GM19099 (cell line): ENCODE results near the gene CNTNAP2.

Source experiments
- POLR2A ChIP-seq: IDR thresholded peaks from 3 replicates; pipeline ENCODE4 v1.6.1; 2011; ENCODE audit warnings: low read depth; ENCODE audit not compliant: insufficient read length; ENCODE audit errors: extremely low read depth

Gene CNTNAP2

GRCh38 chr7:146902728-146903127, 786.1 kb downstream of the CNTNAP2 start:
- TF ChIP-seq POLR2A: no peak

- no peak for TF ChIP-seq POLR2A
Observed at GRCh38 chr7:146922782-146923181, 806.2 kb downstream of the CNTNAP2 start.

- TF ChIP-seq POLR2A: no peak
Observed at GRCh38 chr7:146926841-146927240, 810.2 kb downstream of the CNTNAP2 start.

GRCh38 chr7:146937836-146938235, 821.2 kb downstream of the CNTNAP2 start:
- TF ChIP-seq POLR2A: no peak

- no peak for TF ChIP-seq POLR2A
Observed at GRCh38 chr7:146943483-146943882, 826.9 kb downstream of the CNTNAP2 start.

GRCh38 chr7:146948703-146949102, 832.1 kb downstream of the CNTNAP2 start:
- TF ChIP-seq POLR2A: no peak

- no peak for TF ChIP-seq POLR2A
Observed at GRCh38 chr7:146956321-146956720, 839.7 kb downstream of the CNTNAP2 start.

GRCh38 chr7:146956853-146957252, 840.3 kb downstream of the CNTNAP2 start:
- no peak for TF ChIP-seq POLR2A

GRCh38 chr7:146960773-146961391, 844.3 kb downstream of the CNTNAP2 start:
- no peak for TF ChIP-seq POLR2A

GRCh38 chr7:146961617-146962016, 845.0 kb downstream of the CNTNAP2 start:
- no peak for TF ChIP-seq POLR2A

- no peak for TF ChIP-seq POLR2A
Observed at GRCh38 chr7:146966274-146966673, 849.7 kb downstream of the CNTNAP2 start.

GRCh38 chr7:146982482-146982881, 865.9 kb downstream of the CNTNAP2 start:
- no peak for TF ChIP-seq POLR2A

- no peak for TF ChIP-seq POLR2A
Observed at GRCh38 chr7:146991596-146991995, 875.0 kb downstream of the CNTNAP2 start.

- TF ChIP-seq POLR2A: no peak
Observed at GRCh38 chr7:146993764-146994163, 877.2 kb downstream of the CNTNAP2 start.

- TF ChIP-seq POLR2A: no peak
Observed at GRCh38 chr7:147008530-147008929, 891.9 kb downstream of the CNTNAP2 start.

- TF ChIP-seq POLR2A: no peak
Observed at GRCh38 chr7:147012666-147013065, 896.1 kb downstream of the CNTNAP2 start.

- TF ChIP-seq POLR2A: no peak
Observed at GRCh38 chr7:147013825-147014224, 897.2 kb downstream of the CNTNAP2 start.

- TF ChIP-seq POLR2A: no peak
Observed at GRCh38 chr7:147014286-147014955, 897.8 kb downstream of the CNTNAP2 start.

GRCh38 chr7:147015999-147016398, 899.4 kb downstream of the CNTNAP2 start:
- no peak for TF ChIP-seq POLR2A
